Astrocyte (in vitro differentiated cells and primary cell): Measurements from ENCODE around the gene EPO.

Experiments
- CTCF ChIP-seq: IDR thresholded peaks from 2 replicates; pipeline ENCODE4 v1.5.1; 2011; ENCODE audit warnings: low read depth, mild to moderate bottlenecking, inconsistent platforms, low read length, moderate library complexity; ENCODE audit not compliant: insufficient read depth
- EZH2 ChIP-seq: IDR thresholded peaks from 2 replicates; pipeline ENCODE4 v1.6.1; 2012; ENCODE audit warnings: mild to moderate bottlenecking, low read length, inconsistent platforms; ENCODE audit not compliant: insufficient read depth

GRCh38 chr7:100682991-100683658, 37.1 kb upstream of the EPO start:
- TF ChIP-seq EZH2: no peak
- no peak for TF ChIP-seq CTCF
